Suprapubic skin (tissue), 4 donors: ENCODE measurements around the gene IQCE. TPM values are rescaled to one million over a fixed set of nuclear protein-coding genes. Genes with fewer than 3 reads are reported as not detected.
A peak's percentile ranks its signal among the peaks of the same experiment; 100 is the strongest.
"Not testable (repeated sequence)": the region's sequence is repeated elsewhere in the genome, so short reads cannot be mapped to it uniquely, and the experiment has no call there.

ENCODE experiments used
- DNase-seq, 2 donors: peaks; one replicate each; pipeline ENCODE4 v3.0.0-alpha.2; 2019; ENCODE audit warnings: low spot score in 2 of 2
- H3K27ac ChIP-seq: fragments of 200-600 bp; sonication (generic); one replicate; pipeline ENCODE4 v1.5.1; 2019
- H3K27me3 ChIP-seq: fragments of 200-600 bp; sonication (generic); one replicate; pipeline ENCODE4 v1.5.1; 2019
- H3K36me3 ChIP-seq: fragments of 200-600 bp; sonication (generic); one replicate; pipeline ENCODE4 v1.5.1; 2019
- H3K4me1 ChIP-seq: fragments of 200-600 bp; sonication (generic); one replicate; pipeline ENCODE4 v1.5.1; 2019
- H3K4me3 ChIP-seq: fragments of 200-600 bp; sonication (generic); one replicate; pipeline ENCODE4 v1.5.1; 2019; ENCODE audit warnings: mild to moderate bottlenecking
- H3K9me3 ChIP-seq: fragments of 200-600 bp; sonication (generic); one replicate; pipeline ENCODE4 v1.5.1; 2019
- CTCF ChIP-seq, 2 donors: fragments of 200-600 bp in 1 of 2; fragments of 450-650 bp in 1 of 2; sonication (generic) in 1 of 2; IDR thresholded peaks; one replicate each; pipeline ENCODE4 v1.5.1; 2016 to 2019; ENCODE audit warnings: antibody characterized with exemption in 2 of 2, mild to moderate bottlenecking in 1 of 2, moderate library complexity in 1 of 2
- EP300 ChIP-seq: sonication (generic); formaldehyde crosslinking; IDR thresholded peaks from one replicate; pipeline ENCODE4 v1.6.1; 2017; ENCODE audit warnings: antibody characterized with exemption
- POLR2A ChIP-seq, 2 donors: fragments of 450-650 bp; IDR thresholded peaks; one replicate each; pipeline ENCODE4 v1.6.1; 2017; ENCODE audit warnings: antibody characterized with exemption in 2 of 2, mild to moderate bottlenecking in 2 of 2, moderate library complexity in 2 of 2
- POLR2AphosphoS5 ChIP-seq, 3 donors: sonication (generic); formaldehyde crosslinking; IDR thresholded peaks; one replicate each; pipeline ENCODE4 v1.6.1; 2017; ENCODE audit warnings: antibody characterized with exemption in 3 of 3
- WGBS: methylation state at CpG from one replicate; pipeline ENCODE4 v1.1.5; 2018; 5-methylcytosine and 5-hydroxymethylcytosine counted together
- total RNA-seq, 4 donors: library from RNA; depleted of rRNA; stranded (reverse); fragments of >200 nt; gene quantifications; one replicate each; pipeline ENCODE4 v1.1.0, GENCODE V29; 2016

The IQCE gene
- total RNA-seq, 4 donors from 2014 or later: 10.1 to 18.8 (median 15.7) TPM

- no peak for DNase-seq
These were observed 49.4 kb downstream of the IQCE start for GRCh38 chr7:2607923-2608904.

GRCh38 chr7:2608921-2609411 is 50.2 kb downstream of the IQCE start:
- no peak overlapping the region for H3K27ac ChIP-seq
- H3K4me3 ChIP-seq: no peak overlapping the region
- DNase-seq: no peak
- peaks cover 33% of the 10 kb centered on the region for H3K4me1 ChIP-seq
- no peaks in the 10 kb centered on the region for H3K27me3 ChIP-seq
- H3K9me3 ChIP-seq: no peaks in the 10 kb centered on the region
- TF ChIP-seq POLR2A (IDR thresholded peaks at IDR 0.05) (no peak), POLR2AphosphoS5 (IDR thresholded peaks at IDR 0.05) (no peak), EP300 (no peak), CTCF (IDR thresholded peaks at IDR 0.05) (no peak)
- peaks cover 4% of the 10 kb centered on the region for H3K36me3 ChIP-seq
- 68% methylated on average over 14 of the region's 14 CpGs for WGBS

More at GRCh38 chr7:2607923-2608904, 49.4 kb downstream of the IQCE start:
- Histone ChIP-seq H3K4me3 (no peak overlapping the region), H3K4me1 (peaks cover 25% of the 10 kb centered on the region), H3K9me3 (no peaks in the 10 kb centered on the region), H3K27me3 (no peaks in the 10 kb centered on the region), H3K27ac (peak overlapping the region; percentile 75), H3K36me3 (peaks cover 4% of the 10 kb centered on the region)
- TF ChIP-seq POLR2AphosphoS5 (IDR thresholded peaks at IDR 0.05) (no peak), POLR2A (IDR thresholded peaks at IDR 0.05) (no peak), CTCF (IDR thresholded peaks at IDR 0.05) (no peak), EP300 (no peak)
- WGBS: 82% methylated on average over 37 of the region's 37 CpGs

GRCh38 chr7:2609646-2610045 is 50.9 kb downstream of the IQCE start:
- not testable (repeated sequence) for H3K36me3 ChIP-seq
- peaks cover 40% of the 10 kb centered on the region for H3K4me1 ChIP-seq

GRCh38 chr7:2610466-2610865 is 51.7 kb downstream of the IQCE start:
- Histone ChIP-seq H3K27ac (no peak overlapping the region), H3K36me3 (no peaks in the 10 kb centered on the region), H3K27me3 (no peaks in the 10 kb centered on the region), H3K4me1 (peaks cover 43% of the 10 kb centered on the region), H3K9me3 (no peaks in the 10 kb centered on the region), H3K4me3 (no peak overlapping the region)
- TF ChIP-seq POLR2AphosphoS5 (IDR thresholded peaks at IDR 0.05) (no peak), CTCF (IDR thresholded peaks at IDR 0.05) (no peak), POLR2A (IDR thresholded peaks at IDR 0.05) (no peak), EP300 (no peak)
- WGBS: 85% methylated on average over 14 of the region's 14 CpGs
- no peak for DNase-seq

More at GRCh38 chr7:2609646-2610045, 50.9 kb downstream of the IQCE start:
- H3K4me3 ChIP-seq, H3K9me3 ChIP-seq, H3K27me3 ChIP-seq, DNase-seq, H3K27ac ChIP-seq: not testable (repeated sequence)
- 71% methylated on average over 5 of the region's 6 CpGs for WGBS

GRCh38 chr7:2610898-2611297 is 52.1 kb downstream of the IQCE start:
- H3K27ac ChIP-seq: no peak overlapping the region
- no peaks in the 10 kb centered on the region for H3K36me3 ChIP-seq
- WGBS: 93% methylated on average over 9 of the region's 14 CpGs
- DNase-seq: no peak
- H3K27me3 ChIP-seq: no peaks in the 10 kb centered on the region
- no peak for TF ChIP-seq POLR2A (IDR thresholded peaks at IDR 0.05)
- TF ChIP-seq EP300: no peak
- no peak for TF ChIP-seq CTCF (IDR thresholded peaks at IDR 0.05)
- no peak for TF ChIP-seq POLR2AphosphoS5 (IDR thresholded peaks at IDR 0.05)
- no peak overlapping the region for H3K4me3 ChIP-seq
- no peaks in the 10 kb centered on the region for H3K9me3 ChIP-seq
- peaks cover 43% of the 10 kb centered on the region for H3K4me1 ChIP-seq
